C4-2B (cell line): ENCODE results near the gene EIF4E2.

Experiments
- CTCF ChIP-seq: fragments of 450-650 bp; conservative IDR thresholded peaks from 2 replicates; pipeline ENCODE4 v1.5.1; 2017; ENCODE audit warnings: mild to moderate bottlenecking
- ZFX ChIP-seq: fragments of 450-650 bp; IDR thresholded peaks from 2 replicates; pipeline ENCODE4 v1.6.1; 2017

DNA sequence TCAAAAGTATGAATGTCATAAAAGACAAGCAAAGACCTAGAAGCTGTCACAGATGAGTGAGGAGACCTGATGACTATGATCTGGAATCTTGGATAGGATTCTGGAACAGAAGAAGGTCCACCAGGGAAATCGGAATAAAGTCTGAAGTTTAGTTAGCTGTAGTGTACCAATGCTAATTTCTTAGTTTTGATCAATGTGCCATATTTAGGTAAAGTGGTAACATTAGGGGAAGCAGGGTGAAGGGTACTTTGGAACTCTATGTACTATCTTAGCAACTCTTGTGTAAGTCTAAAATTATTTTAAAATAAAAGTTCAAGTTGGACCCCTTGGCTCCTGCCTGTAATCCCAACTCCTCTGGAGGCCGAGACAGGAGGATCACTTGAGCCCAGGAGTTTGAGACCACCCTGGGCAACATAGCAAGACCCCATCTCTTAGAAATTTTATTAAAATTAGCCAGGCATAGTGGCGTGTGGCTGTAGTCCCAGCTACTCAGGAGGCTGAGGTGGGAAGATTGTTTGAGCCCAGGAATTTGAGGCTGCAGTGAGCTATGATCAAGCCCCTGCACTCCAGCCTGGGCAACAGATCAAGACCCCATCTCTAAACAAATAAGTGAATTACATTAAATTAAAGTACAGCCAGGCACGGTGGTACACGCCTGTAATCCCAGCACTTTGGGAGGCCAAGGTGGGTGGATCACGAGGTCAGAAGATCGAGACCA lies 47.0 kb downstream of the EIF4E2 start:
- TF ChIP-seq CTCF, result no peak
- no peak for TF ChIP-seq ZFX
